ENCODE results near the gene PSMB8.
"Not testable (repeated sequence)": the region's sequence is repeated elsewhere in the genome, so short reads cannot be mapped to it uniquely, and the experiment has no call there.

The PSMB8 gene

GRCh38 chr6:32838114-32838958, 5.5 kb downstream of the PSMB8 start, which contains the start of gene TAP2:
TAP2 (minus strand) TSS chr6:32838739; CDS start chr6:32838233, 506 bp downstream.
- in situ Hi-C loops (cut with MboI; ENCODE audit: low sequenced_read_pairs): no loop called here

DNA sequence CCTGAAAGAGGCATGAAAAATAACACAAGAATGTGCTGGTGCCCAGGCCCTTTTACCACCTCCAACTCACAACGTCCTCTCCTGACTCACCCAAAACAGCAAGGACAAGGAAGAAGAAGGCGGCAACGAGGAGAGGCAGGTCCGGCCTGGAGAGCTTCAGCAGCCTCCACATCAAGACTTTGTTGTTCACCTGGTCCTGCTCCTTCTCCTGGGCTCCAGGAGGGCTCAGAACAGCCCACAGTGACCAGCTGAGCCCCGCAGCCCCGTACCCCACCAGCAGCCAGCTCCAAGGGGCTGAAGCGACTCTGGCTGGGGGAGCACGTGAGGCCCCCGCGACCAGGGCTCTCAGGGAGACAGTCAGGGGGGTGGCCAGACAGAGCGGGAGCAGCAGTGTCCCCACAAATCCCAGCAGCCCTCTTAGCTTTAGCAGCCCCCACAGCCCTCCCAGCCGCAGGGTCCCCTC, 6.2 kb downstream of the PSMB8 start:
- in situ Hi-C loops (cut with MboI; ENCODE audit: low sequenced_read_pairs): no loop called here

GRCh38 chr6:32836873-32837272, 7.0 kb downstream of the PSMB8 start:
- in situ Hi-C loops (cut with MboI; ENCODE audit: low sequenced_read_pairs): no loop called here

DNA sequence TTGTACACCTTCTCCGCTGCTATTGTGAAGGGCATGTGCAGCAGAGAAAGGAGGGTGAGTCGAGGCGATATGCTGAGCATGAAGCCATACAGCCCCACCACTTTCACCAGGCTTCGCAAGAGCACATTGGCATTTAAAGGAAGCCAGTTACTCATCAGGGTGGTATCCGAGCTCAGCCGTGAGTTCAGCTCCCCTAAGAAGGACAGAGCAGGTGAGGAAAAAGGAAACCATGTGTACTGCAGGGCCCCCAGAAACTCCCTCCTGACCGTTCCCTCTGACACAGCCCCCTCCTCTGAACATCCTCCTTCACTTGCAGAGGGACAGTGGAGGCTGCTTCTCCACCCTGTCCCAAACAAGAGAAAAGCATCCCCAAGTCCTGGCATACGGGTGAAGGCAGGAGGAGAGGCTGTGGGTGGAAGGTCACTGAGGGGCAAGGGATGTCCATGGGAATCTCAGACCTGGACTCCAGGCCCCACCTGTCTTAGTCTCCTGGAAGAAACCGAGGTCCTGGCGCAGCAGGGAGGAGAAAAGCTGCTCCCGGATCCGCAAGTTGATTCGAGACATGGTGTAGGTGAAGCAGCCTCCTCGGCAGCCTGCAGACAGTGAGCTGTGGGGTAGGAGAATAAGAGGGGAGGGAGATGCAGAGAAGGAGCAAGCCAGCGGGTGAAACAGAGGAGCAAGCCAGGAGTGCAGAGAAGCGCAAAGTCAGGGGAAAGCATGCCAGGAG, 8.5 kb downstream of the PSMB8 start:
- in situ Hi-C loops (cut with MboI; ENCODE audit: low sequenced_read_pairs): no loop called here

- in situ Hi-C loops (cut with MboI; ENCODE audit: low sequenced_read_pairs): no loop called here
Measured at GRCh38 chr6:32833664-32834063, 10.2 kb downstream of the PSMB8 start.

- in situ Hi-C loops (cut with MboI; ENCODE audit: low sequenced_read_pairs): no loop called here
Measured at GRCh38 chr6:32832535-32832934, 11.3 kb downstream of the PSMB8 start.

DNA sequence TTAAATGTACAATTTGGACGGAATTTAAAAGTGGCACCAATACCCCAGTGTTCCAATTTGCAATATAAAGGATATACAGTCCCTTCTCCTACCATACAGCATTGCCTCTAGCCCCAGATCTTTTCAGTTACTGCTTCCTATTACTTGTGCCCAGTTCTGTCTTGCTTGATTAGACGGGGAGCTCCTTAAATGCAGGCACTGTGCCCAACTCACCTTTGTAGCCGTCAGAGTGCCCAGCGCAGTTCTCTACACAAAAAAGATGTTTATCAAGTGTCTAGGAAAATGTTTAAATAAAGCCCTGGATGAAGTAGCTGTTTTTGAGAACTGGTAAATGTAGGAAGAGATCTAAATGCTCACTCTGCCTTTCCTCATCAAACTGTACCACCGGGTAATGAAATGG, 12.9 kb downstream of the PSMB8 start:
- in situ Hi-C loops (cut with MboI; ENCODE audit: low sequenced_read_pairs): no loop called here

DNA sequence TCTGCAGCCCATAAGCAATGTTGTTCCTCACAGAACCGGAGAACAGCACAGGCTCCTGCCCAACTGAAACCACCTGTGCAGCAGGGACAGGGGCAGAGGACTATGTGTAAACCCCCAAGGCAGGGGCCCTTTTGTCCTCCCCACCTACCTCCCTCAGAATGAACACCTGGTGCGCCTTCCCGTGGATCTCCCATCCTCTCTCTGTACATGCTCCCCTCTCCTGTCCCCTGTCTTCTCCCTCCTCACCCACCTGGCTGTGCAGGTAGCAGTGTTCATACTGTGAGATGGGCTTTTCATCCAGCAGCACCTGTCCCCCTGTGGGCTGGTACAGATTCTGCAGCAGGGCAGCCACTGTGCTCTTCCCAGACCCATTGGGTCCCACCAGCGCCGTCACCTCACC, 13.8 kb downstream of the PSMB8 start:
- in situ Hi-C loops (cut with MboI; ENCODE audit: low sequenced_read_pairs): no loop called here

DNA sequence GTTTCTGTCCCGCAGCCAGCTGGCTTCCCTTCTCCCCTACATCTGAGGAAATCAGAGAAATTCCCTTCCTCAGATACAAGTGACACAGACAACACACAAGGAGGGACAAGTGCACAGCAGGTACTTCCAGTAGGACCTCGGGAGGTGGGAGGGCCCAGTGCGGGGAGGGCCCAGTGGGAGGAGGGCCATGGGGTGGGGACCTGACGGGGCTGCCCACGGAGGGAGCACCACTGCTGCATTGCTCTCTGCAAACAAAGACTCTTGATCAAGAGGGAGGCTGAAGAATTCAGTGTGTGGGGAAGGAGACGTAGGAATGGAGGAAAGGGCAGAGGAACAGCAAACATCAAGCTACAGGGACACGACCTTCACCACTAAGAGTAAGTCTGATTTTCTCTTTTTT, 14.4 kb downstream of the PSMB8 start:
- in situ Hi-C loops (cut with MboI; ENCODE audit: low sequenced_read_pairs): no loop called here

DNA sequence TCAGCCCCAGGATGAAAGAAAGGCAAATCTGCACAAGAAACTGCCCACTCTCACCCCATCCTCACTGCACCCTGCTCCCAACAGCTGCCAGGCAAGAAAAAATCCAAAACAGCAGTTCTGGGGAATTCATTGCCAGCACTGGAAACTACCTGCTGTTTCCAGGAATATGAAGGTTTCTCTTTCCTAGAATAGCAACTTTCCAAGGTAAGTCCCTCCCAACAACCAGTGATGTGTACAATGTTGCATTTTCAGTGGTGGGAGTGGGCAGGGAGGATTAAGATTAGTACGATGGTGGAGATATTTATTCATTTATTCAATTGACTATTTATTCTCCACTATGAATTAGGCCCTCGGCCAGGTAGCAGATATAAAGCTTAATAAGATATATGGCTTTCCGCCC, 16.8 kb downstream of the PSMB8 start:
- in situ Hi-C loops (cut with MboI; ENCODE audit: low sequenced_read_pairs): no loop called here

- in situ Hi-C loops (cut with MboI; ENCODE audit: low sequenced_read_pairs): no loop called here
Measured at GRCh38 chr6:32825966-32826365, 17.9 kb downstream of the PSMB8 start.

- in situ Hi-C loops (cut with MboI; ENCODE audit: low sequenced_read_pairs): no loop called here
Measured at GRCh38 chr6:32819729-32820128, 24.1 kb downstream of the PSMB8 start.

DNA sequence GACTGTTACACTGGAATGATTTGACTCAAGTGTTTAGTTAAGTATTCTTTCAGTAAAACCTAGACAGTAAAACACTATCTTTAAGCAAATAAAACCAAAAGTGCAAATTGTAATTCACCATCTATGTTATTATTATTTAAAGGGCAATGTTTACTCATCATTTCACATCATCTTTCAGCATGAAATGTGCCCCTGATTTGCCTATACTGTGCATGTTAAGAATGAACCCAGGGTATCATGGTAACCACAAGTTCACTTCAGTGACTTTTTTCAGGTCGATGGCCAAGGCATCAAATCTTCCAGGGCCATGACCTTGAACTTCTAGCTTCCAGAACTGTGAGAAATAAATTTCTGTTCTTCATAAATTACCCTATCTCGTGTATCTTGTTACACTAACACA, 25.0 kb downstream of the PSMB8 start:
- in situ Hi-C loops (cut with MboI; ENCODE audit: low sequenced_read_pairs): no loop called here

DNA sequence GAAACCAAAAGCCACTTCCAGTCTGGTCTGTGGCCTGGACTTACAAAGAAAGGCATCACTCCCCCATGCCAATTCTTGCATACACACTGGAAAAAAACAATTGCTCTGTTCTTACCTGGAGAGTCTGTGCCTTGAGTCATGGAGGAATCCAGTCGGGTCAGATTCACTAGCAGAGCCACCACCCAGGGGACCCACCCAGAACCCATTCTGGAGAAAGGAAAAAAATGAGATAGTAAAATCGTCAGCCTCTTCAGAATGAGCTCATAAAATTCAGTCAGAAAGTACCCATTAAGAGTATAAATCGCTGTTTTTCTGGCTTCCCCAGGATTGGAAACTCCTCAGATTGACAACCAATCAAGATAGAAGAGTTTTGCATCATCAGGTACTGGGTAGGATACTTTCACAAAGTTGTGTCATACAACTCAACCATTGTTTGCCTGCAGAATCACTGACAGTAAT, 27.1 kb downstream of the PSMB8 start, which contains the start of gene HLA-DOB:
HLA-DOB (minus strand) TSS at position 257 of the 459 bp plus-strand sequence; CDS start at position 206, 51 bp downstream.
- in situ Hi-C loops (cut with MboI; ENCODE audit: low sequenced_read_pairs): no loop called here

- in situ Hi-C loops (cut with MboI; ENCODE audit: low sequenced_read_pairs): no loop called here
Measured at GRCh38 chr6:32815996-32816395, 27.9 kb downstream of the PSMB8 start.

DNA sequence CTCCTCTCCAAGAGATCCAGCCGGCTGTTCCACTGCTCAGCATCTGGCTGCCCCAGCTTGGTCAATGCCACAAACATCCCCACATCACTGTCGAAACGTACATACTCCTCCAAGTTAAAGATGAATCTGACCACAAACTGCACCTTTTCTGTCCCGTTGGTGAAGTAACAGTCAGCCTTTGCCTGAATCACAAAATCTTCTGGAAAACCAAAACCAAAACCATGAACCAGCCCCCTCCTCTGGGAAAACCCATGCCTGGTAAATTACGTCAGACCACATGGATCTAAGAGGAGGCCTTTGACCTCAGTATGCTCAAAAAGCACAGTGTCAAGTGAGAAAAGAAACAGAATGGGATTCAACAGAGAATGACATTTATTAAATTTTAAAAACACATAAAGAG, 28.7 kb downstream of the PSMB8 start:
- in situ Hi-C loops (cut with MboI; ENCODE audit: low sequenced_read_pairs): no loop called here

- in situ Hi-C loops (cut with MboI; ENCODE audit: low sequenced_read_pairs): no loop called here
Measured at GRCh38 chr6:32814145-32814544, 29.7 kb downstream of the PSMB8 start.

GRCh38 chr6:32809171-32809570, 34.7 kb downstream of the PSMB8 start:
- in situ Hi-C loops (cut with MboI; ENCODE audit: low sequenced_read_pairs): no loop called here

- in situ Hi-C loops (cut with MboI; ENCODE audit: low sequenced_read_pairs): no loop called here
Measured at GRCh38 chr6:32807020-32807580, 36.7 kb downstream of the PSMB8 start.

DNA sequence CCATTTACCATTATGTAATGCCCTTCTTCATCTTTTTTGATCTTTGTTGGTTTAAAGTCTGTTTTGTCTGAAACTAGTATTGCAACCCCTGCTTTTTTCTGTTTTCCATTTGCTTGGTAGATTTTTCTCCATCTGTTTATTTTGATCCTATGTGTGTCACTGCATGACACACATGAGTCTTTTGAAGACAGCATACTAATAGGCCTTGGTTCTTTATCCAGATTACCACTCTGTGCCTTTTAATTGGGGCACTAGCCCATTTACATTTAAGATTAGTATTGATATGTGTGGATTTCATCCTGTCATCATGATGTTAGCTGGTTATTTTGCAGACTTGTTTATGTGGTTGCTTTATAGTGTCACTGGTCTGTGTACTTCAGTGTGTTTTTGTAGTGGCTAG, 38.4 kb downstream of the PSMB8 start:
- in situ Hi-C loops (cut with MboI; ENCODE audit: low sequenced_read_pairs): not testable (repeated sequence)

GRCh38 chr6:32803416-32803815, 40.4 kb downstream of the PSMB8 start:
- in situ Hi-C loops (cut with MboI; ENCODE audit: low sequenced_read_pairs): no loop called here

All from hTERT RPE-1 (cell line).